WERI-Rb-1 (cell line): Measurements from ENCODE around the gene KIAA1210.

Source experiments
- DNase-seq: peaks from one replicate; pipeline ENCODE4 v3.0.0-alpha.2; 2020
- H3K27ac ChIP-seq: fragments of 250-450 bp; sonication (Bioruptor Pico); 2 replicates; pipeline ENCODE4 v1.5.1; 2020; ENCODE audit warnings: mild to moderate bottlenecking, moderate library complexity
- H3K27me3 ChIP-seq: fragments of 250-450 bp; sonication (Bioruptor Pico); 2 replicates; pipeline ENCODE4 v1.5.1; 2021; ENCODE audit warnings: mild to moderate bottlenecking, low read depth, moderate library complexity; ENCODE audit not compliant: insufficient read depth, severe bottlenecking
- H3K36me3 ChIP-seq: fragments of 250-450 bp; sonication (Bioruptor Pico); 2 replicates; pipeline ENCODE4 v1.5.1; 2020; ENCODE audit warnings: mild to moderate bottlenecking, moderate library complexity
- H3K4me3 ChIP-seq: 2 replicates; pipeline ENCODE4 v1.5.1; 2011; ENCODE audit warnings: low read depth, mild to moderate bottlenecking, control low read depth, low read length
- H3K9me3 ChIP-seq: fragments of 250-450 bp; sonication (Bioruptor Pico); 2 replicates; pipeline ENCODE4 v1.5.1; 2021; ENCODE audit warnings: mild to moderate bottlenecking, moderate library complexity; ENCODE audit not compliant: severe bottlenecking
- CTCF ChIP-seq: IDR thresholded peaks from 2 replicates; pipeline ENCODE4 v1.5.1; 2011; ENCODE audit warnings: low read depth, mild to moderate bottlenecking, control low read depth, inconsistent platforms, low read length

KIAA1210 gene

GRCh38 chrX:119107206-119107605 lies 20.4 kb downstream of the KIAA1210 start:
- no peak overlapping the region for H3K27ac ChIP-seq
- H3K9me3 ChIP-seq: no peaks in the 10 kb centered on the region
- TF ChIP-seq CTCF: no peak
- no peak for DNase-seq
- no peak overlapping the region for H3K4me3 ChIP-seq
- H3K27me3 ChIP-seq: peaks cover 22% of the 10 kb centered on the region
- no peaks in the 10 kb centered on the region for H3K36me3 ChIP-seq

- peaks cover 22% of the 10 kb centered on the region for H3K27me3 ChIP-seq
- H3K27ac ChIP-seq: no peak overlapping the region
- H3K4me3 ChIP-seq: no peak overlapping the region
- no peaks in the 10 kb centered on the region for H3K9me3 ChIP-seq
- DNase-seq: no peak
- H3K36me3 ChIP-seq: no peaks in the 10 kb centered on the region
- TF ChIP-seq CTCF: no peak
These were observed 21.8 kb downstream of the KIAA1210 start for GRCh38 chrX:119105826-119106225.

- Histone ChIP-seq H3K4me3 (no peak overlapping the region), H3K9me3 (no peaks in the 10 kb centered on the region), H3K27me3 (peaks cover 38% of the 10 kb centered on the region), H3K36me3 (no peaks in the 10 kb centered on the region), H3K27ac (no peak overlapping the region)
- DNase-seq: no peak
- TF ChIP-seq CTCF: no peak
These were observed 26.4 kb downstream of the KIAA1210 start for GRCh38 chrX:119101168-119101567.

- TF ChIP-seq CTCF: no peak
These were observed 31.7 kb downstream of the KIAA1210 start for GRCh38 chrX:119095936-119096335.

GRCh38 chrX:119094819-119095218 lies 32.8 kb downstream of the KIAA1210 start:
- H3K27ac ChIP-seq: no peak overlapping the region
- TF ChIP-seq CTCF: no peak
- no peak for DNase-seq
- H3K36me3 ChIP-seq: no peaks in the 10 kb centered on the region
- H3K9me3 ChIP-seq: no peaks in the 10 kb centered on the region
- no peak overlapping the region for H3K4me3 ChIP-seq
- peaks cover 37% of the 10 kb centered on the region for H3K27me3 ChIP-seq

More at GRCh38 chrX:119095936-119096335, 31.7 kb downstream of the KIAA1210 start:
- H3K27me3 ChIP-seq: peaks cover 35% of the 10 kb centered on the region
- no peaks in the 10 kb centered on the region for H3K9me3 ChIP-seq
- H3K36me3 ChIP-seq: no peaks in the 10 kb centered on the region
- no peak overlapping the region for H3K4me3 ChIP-seq
- H3K27ac ChIP-seq: no peak overlapping the region
- DNase-seq: no peak

- DNase-seq: no peak
- TF ChIP-seq CTCF: no peak
- Histone ChIP-seq H3K4me3 (no peak overlapping the region), H3K9me3 (no peaks in the 10 kb centered on the region), H3K36me3 (no peaks in the 10 kb centered on the region), H3K27me3 (peaks cover 43% of the 10 kb centered on the region), H3K27ac (no peak overlapping the region)
These were observed 33.4 kb downstream of the KIAA1210 start for GRCh38 chrX:119093991-119094735.
